Inferior parietal cortex (tissue), 1 donor: ENCODE results near the gene ENHO.
"Not testable (repeated sequence)": the region's sequence is repeated elsewhere in the genome, so short reads cannot be mapped to it uniquely, and the experiment has no call there.

Source experiments
- DNase-seq: peaks from one replicate; pipeline ENCODE4 v3.0.0-alpha.2; 2016; ENCODE audit errors: extremely low spot score

The ENHO gene

DNA sequence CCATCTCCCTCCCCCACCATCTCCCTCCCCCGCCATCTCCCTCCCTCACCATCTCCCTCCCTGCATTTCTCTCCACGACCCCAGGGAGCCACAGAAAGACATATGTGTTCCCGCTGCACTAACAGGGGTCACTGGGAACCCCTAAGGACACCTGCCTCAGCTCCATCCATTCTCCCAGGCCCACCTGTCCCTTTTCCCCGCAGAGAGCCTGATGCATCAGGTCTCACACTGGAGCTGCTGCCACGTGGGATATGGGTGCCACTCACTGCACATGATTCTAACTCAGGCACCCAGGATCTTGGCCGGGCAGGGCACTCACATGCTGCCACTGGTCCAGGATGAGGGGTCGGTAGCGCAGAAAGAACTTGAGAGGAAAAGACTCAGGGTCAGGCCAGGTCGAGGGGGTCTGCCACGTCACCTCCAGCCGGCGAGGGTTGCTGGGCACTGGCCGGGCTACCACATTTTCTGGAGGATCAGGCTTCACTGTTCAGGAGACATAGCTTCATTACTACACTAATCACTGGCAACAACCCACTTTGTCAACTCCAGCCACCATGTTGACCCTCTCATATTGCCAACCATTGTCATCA is 33.2 kb upstream of the ENHO start:
- DNase-seq, result no peak

DNA sequence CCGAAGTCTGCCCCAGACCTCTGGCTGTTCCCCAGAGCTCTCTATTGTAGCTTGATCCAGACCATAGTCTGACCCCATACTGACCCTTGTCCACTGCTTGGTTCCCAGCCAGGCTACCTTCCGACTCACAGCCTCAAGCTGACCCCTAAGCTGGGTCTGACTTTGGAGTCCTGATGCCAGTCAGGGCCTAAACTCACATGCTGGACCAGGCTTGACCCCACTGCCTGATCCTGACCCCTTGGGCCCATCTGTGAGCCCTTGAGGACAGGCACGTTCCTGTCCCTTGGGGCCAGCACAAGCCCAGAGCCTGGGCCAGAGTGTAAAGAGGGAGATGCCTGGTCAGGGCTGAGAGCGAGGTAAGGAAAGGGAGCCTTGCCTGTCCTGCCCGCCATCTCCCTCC is 32.7 kb upstream of the ENHO start:
- DNase-seq, result no peak

DNA sequence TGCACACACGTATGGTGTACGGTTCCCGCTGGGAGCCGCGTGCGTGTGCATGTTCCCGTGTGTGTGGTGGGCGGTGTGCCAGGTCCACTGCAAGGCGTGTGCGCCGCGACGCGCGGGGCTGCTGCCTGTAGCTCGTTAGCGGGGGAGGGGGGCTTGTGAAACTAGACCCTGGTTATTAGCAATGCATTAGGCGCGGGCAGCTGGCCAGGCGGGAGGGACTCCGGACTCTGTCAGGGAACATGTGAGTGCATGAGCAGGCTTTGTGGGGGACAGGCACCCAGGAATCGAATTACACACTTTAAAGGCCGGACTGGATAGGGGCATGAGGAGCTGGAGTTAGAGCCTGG is 32.2 kb upstream of the ENHO start:
- no peak for DNase-seq

DNA sequence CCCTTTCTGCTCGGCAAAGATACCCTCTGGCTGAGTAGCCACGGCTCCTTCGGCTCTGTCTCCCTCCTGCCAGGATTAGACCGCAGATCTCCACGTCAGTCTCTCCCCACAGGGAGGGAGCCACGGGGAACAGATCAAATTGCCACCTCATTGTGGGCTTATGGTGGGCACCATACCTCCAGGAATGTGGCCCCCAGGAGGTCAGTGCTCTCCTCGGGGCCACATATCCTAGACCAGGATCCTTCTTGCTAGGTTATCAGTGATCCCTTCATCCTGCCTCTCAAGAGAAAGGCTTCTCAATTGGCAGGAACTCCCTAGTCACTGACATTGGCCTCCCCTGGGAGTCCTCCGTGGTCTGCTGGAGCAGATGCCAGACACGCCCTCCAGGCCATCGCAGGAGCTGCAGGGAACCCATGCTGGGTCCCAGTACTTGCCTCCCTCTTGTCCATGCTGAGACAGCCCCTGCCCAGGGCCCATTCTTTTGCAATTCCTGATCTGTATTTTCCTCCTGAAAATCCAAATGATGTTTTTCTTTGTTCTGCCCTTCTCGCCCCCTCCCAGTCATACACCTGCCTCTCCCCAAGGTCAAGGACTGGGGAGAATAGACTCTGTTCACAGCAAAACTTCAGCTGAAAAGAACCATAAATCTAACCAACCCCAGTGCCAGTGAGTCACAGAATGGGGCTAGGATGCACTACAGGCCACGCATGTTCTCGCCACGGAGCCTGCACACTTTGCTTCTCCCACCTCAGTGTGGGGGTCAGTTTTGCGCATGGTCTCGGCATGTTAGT is 31.6 kb upstream of the ENHO start:
- DNase-seq, result no peak

DNA sequence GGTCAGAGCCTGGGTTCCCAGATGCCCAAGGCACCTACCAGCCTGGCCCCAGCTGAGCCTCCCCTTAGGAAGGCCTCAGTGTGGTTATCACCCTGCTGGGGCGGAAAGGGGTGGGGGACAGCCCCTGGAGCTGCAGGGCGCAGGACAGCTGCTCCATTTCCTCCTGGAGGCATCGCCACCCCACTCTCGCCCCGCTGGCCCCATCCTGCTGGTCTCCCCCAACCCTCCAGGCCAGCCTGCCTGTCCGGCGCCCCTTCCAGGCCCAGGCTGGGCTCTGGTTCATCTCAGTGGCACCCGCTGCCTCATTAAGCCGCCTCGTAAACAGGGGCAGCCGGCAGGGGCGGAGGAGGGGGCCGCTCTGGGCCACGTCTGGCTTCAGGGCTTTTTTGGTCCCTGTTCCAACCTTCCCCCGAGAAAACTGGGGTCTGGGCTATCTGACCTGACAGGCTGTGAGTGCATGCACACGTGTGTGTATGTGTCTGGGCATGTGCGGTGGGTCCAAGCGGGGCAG is 30.8 kb upstream of the ENHO start:
- no peak for DNase-seq

DNA sequence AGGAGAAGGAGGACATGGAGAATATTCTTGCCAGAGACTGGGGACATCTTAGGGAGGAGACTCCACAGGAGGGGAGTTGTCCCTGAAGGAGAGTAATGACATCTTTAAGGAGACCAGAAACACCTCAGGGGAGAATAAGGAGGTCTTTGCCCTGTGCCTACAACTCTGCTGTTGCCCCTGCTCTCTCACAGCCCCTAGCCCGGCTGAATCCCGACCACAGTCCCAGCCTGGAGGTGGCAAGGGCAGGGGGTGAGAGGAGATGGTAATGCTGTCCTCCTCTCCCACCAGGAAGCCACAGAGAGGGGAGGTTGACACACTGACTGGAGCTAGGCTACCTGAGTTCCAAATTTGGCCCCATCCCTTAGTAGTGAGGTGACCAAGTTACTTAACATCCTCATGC is 30.2 kb upstream of the ENHO start:
- no peak for DNase-seq

DNA sequence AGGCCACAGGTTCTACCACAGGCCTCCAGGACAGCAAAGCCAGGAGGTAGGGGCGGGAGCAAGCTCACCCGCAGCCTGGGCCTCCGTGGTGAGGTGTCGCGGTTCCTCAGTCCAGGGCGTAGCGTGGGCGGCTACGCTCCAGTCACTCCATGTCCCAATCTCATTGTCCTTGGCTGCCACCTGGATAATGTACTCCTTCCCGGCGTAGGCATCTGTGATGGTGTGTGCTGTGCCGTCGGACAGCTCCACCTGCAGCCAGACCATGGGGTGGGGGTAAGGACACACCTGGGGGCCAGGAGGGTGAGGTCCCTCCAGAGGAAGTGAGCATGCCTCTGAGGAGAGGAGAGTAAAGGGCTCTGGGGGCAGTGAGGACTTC is 29.8 kb upstream of the ENHO start:
- DNase-seq, result no peak

DNA sequence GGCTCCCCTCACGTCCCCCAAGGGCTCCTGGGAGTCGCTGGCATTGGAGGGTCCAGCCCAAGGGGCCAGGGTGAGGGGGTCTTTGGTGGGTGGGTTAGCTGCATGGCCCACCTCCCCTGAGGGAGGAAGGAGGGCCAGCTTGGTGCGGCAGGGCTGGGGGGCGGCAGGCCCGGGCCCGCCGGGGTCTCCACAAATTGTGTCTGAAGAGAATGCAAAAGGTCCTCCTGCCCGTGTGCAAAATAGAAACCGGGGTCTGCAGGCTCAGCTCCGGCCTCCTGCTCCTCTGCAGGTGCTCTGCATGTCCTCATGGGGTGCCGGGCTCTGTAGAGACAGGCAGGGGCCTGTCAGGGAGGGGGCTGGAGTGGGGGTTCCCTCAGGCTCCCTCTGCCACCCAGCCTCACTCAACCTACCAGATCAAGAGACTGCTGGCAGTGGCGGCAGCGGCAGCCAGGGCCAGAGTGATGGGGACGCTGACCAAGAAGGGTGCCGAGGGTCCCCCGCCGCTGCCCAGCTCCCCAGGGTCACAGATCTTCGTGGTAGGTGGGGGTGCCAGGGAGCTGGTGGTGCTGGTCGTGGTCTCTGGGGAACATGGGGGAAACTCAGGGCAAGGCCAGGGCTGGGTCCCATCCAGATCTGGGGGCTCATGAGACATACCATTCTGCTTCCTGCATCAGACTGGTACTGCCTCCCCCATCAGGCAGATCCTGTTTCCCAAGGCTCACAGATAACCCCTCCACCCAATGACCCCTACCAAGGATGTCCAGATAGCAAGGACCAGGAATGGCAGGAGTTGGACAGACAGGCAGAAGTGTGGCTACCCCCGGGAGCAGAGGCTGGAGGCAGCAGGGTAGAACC is 29.2 kb upstream of the ENHO start:
- no peak for DNase-seq

DNA sequence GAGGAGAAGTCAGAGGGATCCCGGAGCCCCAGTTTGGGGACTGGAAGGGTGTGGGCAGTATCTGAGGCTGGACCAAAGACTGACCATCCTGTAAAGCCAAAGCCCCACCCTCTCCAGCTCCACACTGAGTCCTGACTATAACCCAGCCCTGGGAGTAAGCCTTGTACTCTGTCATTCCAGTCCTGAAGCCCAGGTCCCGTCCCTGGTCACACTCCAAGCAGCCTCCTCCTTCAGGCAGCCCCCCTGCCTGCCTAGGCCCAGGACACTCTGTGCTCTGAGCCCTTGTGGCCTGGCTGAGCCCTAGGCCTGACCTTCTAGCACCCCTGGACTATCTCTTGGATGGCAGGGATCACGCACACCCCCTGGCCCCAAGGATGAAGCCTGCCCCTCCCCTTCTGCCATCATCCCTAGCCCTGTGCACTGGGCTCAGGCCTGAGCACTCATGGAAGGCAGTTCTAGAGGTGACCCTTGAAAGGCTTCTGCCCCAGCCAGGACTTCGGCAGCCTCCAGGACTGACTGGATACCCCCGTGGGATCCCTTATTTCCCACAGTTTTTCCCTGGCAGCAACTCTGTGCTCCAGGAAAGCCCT is 28.0 kb upstream of the ENHO start:
- no peak for DNase-seq

DNA sequence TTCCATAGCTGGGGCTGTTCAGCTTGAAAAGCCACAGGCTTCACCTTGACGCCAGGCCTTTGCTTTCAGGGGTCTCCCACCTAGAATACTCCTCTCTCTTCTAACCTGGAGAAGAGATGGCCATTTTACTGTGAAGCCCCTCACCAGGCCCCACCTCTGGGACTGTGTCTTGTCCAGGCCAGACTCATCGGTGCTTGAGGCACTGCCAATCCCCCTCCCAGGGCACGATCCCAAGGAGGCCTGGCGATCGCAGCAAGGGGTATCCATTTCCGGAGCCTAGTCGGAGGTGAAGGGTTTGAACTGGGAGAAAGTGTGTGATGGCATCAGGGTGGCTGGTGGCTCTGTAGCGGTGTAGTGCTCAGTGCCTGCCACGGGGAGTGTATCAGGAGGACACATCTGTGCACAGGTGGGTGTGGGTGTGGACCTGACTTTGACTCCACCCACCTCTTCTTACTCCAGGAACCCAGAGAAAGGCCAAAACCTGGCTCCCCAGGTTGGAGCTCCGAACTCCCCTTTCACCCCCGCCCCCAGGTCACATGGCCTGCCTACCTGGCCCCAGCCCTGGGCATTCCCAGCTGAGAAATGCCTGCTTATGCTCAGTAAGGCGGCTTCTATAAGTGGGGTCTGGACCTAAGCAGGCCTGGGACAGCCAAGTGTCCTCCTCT is 27.4 kb upstream of the ENHO start:
- no peak for DNase-seq

DNA sequence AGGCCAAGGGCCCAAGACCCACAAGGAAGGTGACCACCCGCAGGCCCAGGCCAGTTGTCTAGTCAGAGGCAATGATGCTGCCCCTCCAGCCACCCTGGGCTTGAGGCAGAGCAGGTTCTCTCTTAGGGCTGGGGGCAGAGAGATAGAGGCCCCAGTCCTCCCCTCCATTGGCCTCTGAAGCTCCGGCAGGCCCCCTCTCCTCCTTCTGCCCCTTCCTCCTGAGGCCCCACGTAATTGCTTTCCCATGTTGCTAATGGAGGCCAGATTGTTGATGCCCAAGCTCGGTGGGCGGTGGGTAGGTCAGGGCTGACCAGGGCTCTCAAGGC is 26.6 kb upstream of the ENHO start:
- DNase-seq, result no peak

DNA sequence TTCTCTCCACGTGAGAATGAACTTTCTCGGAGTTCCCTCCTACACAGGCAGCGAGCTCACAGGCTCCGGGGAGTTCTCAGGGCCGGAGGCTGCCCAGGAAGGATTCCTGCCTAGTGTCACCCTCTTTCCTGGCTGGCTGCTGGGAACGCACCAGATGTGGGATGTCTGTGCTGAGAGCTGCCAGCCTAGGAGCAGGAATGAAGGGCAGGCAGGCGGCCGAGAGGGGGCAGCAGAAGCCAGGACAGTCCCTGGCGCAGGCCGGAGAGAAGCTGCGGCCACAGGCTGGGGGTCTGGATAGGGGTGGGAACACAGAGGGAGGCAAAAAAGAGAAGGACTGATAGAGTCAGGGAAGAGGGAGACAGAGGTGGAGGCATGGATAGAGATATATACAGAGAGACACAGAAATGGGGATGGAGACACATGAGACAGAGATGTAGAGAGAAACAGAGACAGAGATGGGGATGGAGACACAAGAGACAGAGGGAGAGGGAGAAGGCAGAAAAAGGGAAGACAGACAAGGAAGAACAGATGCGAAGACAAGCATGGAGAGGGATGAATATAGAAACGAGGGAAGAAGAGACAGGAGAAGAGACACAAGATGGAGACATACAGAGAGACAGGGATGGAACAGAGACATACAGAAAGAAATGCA is 25.3 kb upstream of the ENHO start:
- DNase-seq, result peak; percentile 72

DNA sequence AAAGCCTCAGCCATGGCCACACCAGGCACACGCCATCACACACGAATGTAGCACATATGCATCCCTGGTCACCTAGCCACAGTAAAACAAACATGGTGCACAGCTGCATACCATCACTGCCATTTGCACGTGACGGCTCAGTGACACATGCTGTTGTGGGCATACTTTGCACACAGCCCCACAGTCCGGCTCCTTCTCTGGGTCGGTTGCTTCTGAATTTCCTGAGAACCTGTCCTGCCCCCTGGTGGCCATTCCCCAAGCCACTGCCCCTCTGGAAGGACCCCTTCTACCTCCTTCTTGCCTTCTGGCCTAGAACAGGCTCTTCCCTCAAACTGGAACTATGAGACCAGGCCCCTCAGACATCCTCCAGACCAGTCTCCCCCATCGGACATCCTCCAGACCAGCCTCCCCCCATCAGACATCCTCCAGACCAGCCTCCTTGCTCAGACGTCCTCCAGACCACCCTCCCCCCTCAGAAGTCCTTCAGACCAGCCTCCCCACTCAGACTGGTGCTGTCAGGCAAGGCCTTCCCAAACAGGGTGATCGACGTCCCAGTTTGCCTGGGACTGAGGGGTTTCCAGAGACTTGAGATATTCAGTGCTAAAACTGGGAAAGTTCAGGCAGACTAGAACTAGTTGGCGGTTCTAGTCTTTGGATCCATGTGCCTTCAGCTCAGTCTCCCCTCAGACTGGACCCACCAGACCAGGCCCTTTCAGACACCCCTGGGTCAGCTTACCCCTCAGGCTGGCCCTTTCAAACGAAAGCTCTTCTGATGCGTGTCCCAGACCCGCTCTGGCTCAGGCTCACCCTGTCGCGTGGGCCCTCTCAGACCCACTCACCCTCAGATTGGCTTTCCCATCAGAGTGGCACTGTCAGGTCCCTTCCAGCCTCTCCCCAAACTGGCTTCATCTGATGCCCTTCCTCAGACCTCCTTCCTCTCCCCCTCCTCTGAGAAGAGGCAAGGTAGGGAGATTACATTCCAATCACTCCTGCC is 24.3 kb upstream of the ENHO start:
- DNase-seq, result peak; percentile 73

DNA sequence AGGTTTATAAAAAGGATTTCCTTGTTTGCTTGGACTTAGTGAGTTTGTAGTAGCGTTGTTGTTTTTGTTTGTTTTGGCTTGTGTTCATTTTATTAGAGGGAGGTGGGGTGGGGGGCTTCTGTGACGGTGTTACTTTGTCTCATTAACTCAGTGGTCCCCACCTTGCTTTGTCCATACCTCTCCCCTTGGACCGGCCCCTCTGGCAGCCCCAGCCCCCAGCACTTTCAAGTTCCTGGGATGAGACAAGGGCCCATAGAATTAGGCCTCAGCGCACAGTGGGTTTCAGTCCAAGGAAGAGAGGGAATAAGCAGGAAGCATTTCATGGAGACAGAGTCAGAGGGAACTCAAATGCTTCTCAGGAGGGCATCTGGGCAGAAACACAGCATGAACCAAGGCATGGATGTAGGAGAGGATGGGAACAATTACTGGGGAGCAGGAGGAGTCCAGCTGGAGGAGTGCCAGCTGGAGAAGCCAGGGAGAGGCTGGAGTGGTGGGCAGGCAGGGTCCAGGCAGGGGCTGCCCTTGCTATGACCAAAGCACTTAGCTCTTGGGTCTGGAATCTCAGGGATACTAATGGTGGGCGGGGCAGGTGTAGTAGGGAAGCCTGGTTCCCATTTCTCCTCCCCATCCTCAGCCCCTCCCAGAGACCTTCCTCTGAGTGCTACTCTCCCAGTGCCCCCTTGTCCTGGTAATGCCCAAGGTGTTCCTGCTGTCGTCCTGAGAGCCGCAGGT is 23.5 kb upstream of the ENHO start:
- no peak for DNase-seq

DNA sequence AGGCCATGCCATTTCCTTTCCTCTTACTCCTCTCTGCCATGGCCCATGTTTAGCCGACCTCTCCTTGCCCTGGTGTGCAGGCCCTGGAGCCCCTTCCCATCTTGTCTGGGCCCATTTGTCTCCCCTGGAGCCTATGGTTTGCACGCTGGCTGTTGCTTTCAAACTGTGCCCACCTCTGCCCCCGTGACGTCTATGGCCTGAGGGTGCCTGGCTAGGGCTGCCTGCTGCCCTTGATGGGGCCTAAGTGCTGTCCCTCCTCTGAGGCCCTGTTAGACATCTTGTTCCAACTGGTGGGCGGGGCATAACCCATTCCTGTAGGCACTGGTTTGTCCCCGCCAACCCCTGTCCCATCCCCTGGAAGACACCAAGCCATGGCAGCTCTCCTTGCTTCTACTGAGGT is 22.7 kb upstream of the ENHO start:
- no peak for DNase-seq

DNA sequence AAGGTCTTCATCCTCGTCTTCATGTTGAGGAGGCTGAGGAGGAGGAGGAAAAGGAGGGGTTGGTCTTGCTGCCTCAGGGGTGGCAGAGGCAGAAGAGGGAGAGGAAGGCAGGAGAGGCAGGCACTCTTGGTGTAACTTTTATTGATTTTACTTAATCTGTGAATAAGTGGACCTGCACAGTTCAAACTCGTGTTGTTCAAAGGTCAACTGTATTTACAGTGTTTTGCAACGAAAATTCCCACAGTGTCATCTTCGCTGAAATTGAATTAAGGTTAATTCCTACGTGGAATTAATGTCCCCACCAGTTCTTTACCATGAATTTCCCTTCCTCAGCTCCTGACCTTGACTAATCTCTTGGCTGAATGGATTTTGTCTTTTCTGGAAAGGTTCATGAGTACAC is 21.2 kb upstream of the ENHO start:
- no peak for DNase-seq

DNA sequence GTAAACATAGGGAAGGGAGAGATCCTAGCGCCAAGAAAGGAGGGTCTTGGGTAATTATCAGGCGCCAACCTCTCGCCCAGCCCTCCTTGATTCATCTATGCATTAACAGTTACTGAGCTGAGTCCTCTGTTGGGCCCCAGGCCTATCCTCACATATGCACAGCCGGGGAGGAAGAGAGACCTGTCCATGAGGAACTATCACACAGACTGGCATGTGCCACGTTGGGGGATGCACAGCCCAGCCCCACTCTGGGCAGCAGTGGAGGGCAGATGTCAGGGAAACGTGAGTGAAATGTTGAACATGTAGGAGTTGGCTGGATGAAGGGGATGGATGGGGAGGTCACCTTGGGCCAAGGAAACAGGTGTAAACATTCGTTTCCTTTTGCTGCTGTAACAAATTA is 18.8 kb upstream of the ENHO start:
- DNase-seq, result no peak

DNA sequence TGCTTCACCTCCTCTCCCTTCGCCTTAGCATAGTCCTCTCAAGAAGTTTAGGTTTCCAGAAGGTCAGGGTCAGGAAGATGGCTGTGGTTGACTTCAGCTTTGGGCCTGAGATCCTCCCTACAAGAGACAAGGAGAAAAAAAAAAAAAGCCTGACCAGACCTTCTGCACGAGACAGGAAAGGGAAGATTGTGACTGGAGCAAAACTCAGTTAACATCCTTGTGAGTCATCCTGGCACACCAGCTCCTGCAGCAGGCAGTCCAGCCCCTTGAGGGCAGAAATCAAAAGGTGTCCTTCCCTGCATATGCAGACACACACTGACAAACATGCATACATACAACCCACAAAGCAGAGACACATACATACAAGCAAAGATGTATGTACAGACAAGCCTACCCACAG is 18.0 kb upstream of the ENHO start:
- DNase-seq, result no peak

DNA sequence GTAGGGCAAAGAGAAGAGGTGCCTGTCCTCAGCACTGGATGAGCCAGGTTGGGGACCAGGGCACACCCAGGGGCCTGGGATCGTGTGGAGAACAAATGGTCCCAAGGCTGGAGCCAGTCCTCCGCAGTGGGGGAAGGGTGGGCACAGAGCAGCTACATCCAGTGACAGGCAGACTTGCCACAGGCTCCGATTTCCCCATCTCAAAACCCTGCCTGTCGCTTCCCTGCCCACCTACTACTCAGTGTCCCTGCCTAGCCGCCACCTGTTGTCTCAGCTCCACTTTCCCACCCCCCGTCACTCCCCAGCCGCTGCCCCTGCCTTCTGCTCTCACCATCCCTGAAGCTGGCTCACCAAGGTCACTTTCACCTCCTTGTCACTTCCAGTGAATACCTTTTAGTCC is 13.9 kb upstream of the ENHO start:
- DNase-seq, result no peak

DNA sequence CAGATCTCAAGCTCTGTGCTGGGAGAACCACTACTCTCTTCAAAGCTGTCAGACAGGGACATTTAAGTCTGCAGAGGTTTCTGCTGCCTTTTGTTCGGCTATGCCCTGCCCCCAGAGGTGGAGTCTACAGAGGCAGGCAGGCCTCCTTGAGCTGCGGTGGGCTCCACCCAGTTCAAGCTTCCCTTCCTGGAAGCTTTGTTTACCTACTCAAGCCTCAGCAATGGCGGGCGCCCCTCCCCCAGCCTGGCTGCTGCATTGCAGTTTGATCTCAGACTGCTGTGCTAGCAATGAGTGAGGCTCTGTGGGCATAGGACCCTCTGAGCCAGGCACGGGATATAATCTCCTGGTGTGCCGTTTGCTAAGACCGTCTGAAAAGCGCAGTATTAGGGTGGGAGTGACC is 9.3 kb upstream of the ENHO start:
- not testable (repeated sequence) for DNase-seq
